GM19351 (cell line): ENCODE results near the gene PIEZO2.
"Not testable (repeated sequence)": the region's sequence is repeated elsewhere in the genome, so short reads cannot be mapped to it uniquely, and the experiment has no call there.

Experiments used
- ATAC-seq: cut with Tn5 transposase; IDR thresholded peaks from one replicate; pipeline ENCODE4 v1.9.1; 2021; ENCODE audit warnings: mild to moderate bottlenecking, moderate library complexity; ENCODE audit not compliant: unreplicated experiment

The PIEZO2 gene

GRCh38 chr18:11153097-11153496 is 3.7 kb upstream of the PIEZO2 start:
- ATAC-seq: no peak

GRCh38 chr18:11150271-11150615 is 874 bp upstream of the PIEZO2 start:
- no peak for ATAC-seq

GRCh38 chr18:11148680-11149440 is 509 bp downstream of the PIEZO2 start:
- ATAC-seq: peak; percentile 9

- no peak for ATAC-seq
Observed at GRCh38 chr18:11147962-11148679, 1.2 kb downstream of the PIEZO2 start.

GRCh38 chr18:11147371-11147951 is 1.9 kb downstream of the PIEZO2 start:
- no peak for ATAC-seq

GRCh38 chr18:11146947-11147345 is 2.4 kb downstream of the PIEZO2 start:
- ATAC-seq: no peak

- ATAC-seq: no peak
Observed at GRCh38 chr18:11146238-11146946, 3.0 kb downstream of the PIEZO2 start.

GRCh38 chr18:11145413-11146191 is 3.8 kb downstream of the PIEZO2 start:
- ATAC-seq: no peak

GRCh38 chr18:11137400-11137799 is 12.0 kb downstream of the PIEZO2 start:
- ATAC-seq: no peak

GRCh38 chr18:11136241-11136640 is 13.1 kb downstream of the PIEZO2 start:
- no peak for ATAC-seq

- no peak for ATAC-seq
Observed at GRCh38 chr18:11134940-11135339, 14.4 kb downstream of the PIEZO2 start.

GRCh38 chr18:11129059-11129458 is 20.3 kb downstream of the PIEZO2 start:
- not testable (repeated sequence) for ATAC-seq

GRCh38 chr18:11125492-11126315 is 23.7 kb downstream of the PIEZO2 start:
- no peak for ATAC-seq

GRCh38 chr18:11124054-11124453 is 25.3 kb downstream of the PIEZO2 start:
- no peak for ATAC-seq

GRCh38 chr18:11121443-11121849 is 27.9 kb downstream of the PIEZO2 start:
- ATAC-seq: no peak

- ATAC-seq: no peak
Observed at GRCh38 chr18:11119959-11120587, 29.3 kb downstream of the PIEZO2 start.

- ATAC-seq: no peak
Observed at GRCh38 chr18:11119550-11119949, 29.8 kb downstream of the PIEZO2 start.

- no peak for ATAC-seq
Observed at GRCh38 chr18:11118051-11118766, 31.2 kb downstream of the PIEZO2 start.

GRCh38 chr18:11115276-11115675 is 34.1 kb downstream of the PIEZO2 start:
- ATAC-seq: no peak
